ENCODE measurements around the gene FOCAD.

- no peak for TF ChIP-seq CTCF (conservative IDR thresholded peaks at IDR 0.05)
- TF ChIP-seq EZH2 (IDR thresholded peaks at IDR 0.05; ENCODE audit: low read depth): no peak
Observed at GRCh38 chr9:20643660-20644059, 40.4 kb upstream of the FOCAD start.
